ENCODE data around the gene CTTN.

CTTN gene

GRCh38 chr11:70419307-70420007 is 21.1 kb downstream of the CTTN start:
- Mint-ChIP-seq H3K4me1 (peaks cover 7% of the 10 kb centered on the region), H3K9me3 (no peaks in the 10 kb centered on the region), H3K36me3 (ENCODE audit: low read depth) (peaks cover 73% of the 10 kb centered on the region), H3K27ac (no peak overlapping the region), H3K27me3 (ENCODE audit: low read depth, poor library complexity) (no peaks in the 10 kb centered on the region), H3K4me3 (no peak overlapping the region)
- no peak for TF ChIP-seq CTCF (IDR thresholded peaks at IDR 0.05)
- no peak for DNase-seq

GRCh38 chr11:70420008-70420464 is 21.7 kb downstream of the CTTN start:
- Mint-ChIP-seq H3K27me3 (ENCODE audit: low read depth, poor library complexity) (no peaks in the 10 kb centered on the region), H3K27ac (peak overlapping the region; percentile 58), H3K36me3 (ENCODE audit: low read depth) (peaks cover 73% of the 10 kb centered on the region), H3K4me3 (no peak overlapping the region), H3K9me3 (no peaks in the 10 kb centered on the region), H3K4me1 (peaks cover 7% of the 10 kb centered on the region)
- DNase-seq, result no peak
- no peak for TF ChIP-seq CTCF (IDR thresholded peaks at IDR 0.05)

GRCh38 chr11:70420496-70420895 is 22.2 kb downstream of the CTTN start:
- H3K27me3 Mint-ChIP-seq (ENCODE audit: low read depth, poor library complexity), result no peaks in the 10 kb centered on the region
- DNase-seq, result no peak
- peaks cover 73% of the 10 kb centered on the region for H3K36me3 Mint-ChIP-seq (ENCODE audit: low read depth)
- H3K4me1 Mint-ChIP-seq, result peaks cover 7% of the 10 kb centered on the region
- no peak overlapping the region for H3K4me3 Mint-ChIP-seq
- TF ChIP-seq CTCF (IDR thresholded peaks at IDR 0.05), result no peak
- H3K9me3 Mint-ChIP-seq, result no peaks in the 10 kb centered on the region
- no peak overlapping the region for H3K27ac Mint-ChIP-seq

- Mint-ChIP-seq H3K9me3 (no peaks in the 10 kb centered on the region), H3K4me1 (peaks cover 7% of the 10 kb centered on the region), H3K4me3 (no peak overlapping the region), H3K27me3 (ENCODE audit: low read depth, poor library complexity) (no peaks in the 10 kb centered on the region), H3K36me3 (ENCODE audit: low read depth) (peaks cover 72% of the 10 kb centered on the region), H3K27ac (no peak overlapping the region)
- no peak for DNase-seq
- TF ChIP-seq CTCF (IDR thresholded peaks at IDR 0.05), result no peak
These were observed 22.8 kb downstream of the CTTN start for GRCh38 chr11:70421123-70421522.

GRCh38 chr11:70422692-70423522 is 24.6 kb downstream of the CTTN start:
- no peak for DNase-seq
- TF ChIP-seq CTCF (IDR thresholded peaks at IDR 0.05), result no peak
- no peak overlapping the region for H3K4me3 Mint-ChIP-seq
- no peak overlapping the region for H3K27ac Mint-ChIP-seq
- H3K9me3 Mint-ChIP-seq, result no peaks in the 10 kb centered on the region
- no peaks in the 10 kb centered on the region for H3K27me3 Mint-ChIP-seq (ENCODE audit: low read depth, poor library complexity)
- H3K4me1 Mint-ChIP-seq, result peaks cover 7% of the 10 kb centered on the region
- peaks cover 65% of the 10 kb centered on the region for H3K36me3 Mint-ChIP-seq (ENCODE audit: low read depth)

Data from nephron progenitor cell (in vitro differentiated cells).